Caco-2 (cell line): ENCODE data around the gene MORN3. TPM values are rescaled to one million over a fixed set of nuclear protein-coding genes. Genes with fewer than 3 reads are reported as not detected.
"Not testable (repeated sequence)": the region's sequence is repeated elsewhere in the genome, so short reads cannot be mapped to it uniquely, and the experiment has no call there.

ENCODE experiments used
- BruUV-seq: library from RNA; stranded (reverse); fragments of 400-500 nt; replicated peaks from 2 replicates; lab custom pipeline; 2021; lab: Mats Ljungman, UMichigan
- CTCF ChIA-PET: fragments of 300-600 bp; sonication (Branson Sonifier 250); formaldehyde crosslinking; loops from one replicate; lab custom pipeline; 2022; ENCODE audit warnings: antibody characterized with exemption; lab: Charles Lee
- POLR2A ChIA-PET: fragments of 300-600 bp; sonication (Branson Sonifier 250); formaldehyde crosslinking; loops from one replicate; lab custom pipeline; 2022; ENCODE audit warnings: antibody characterized with exemption; lab: Charles Lee
- DNase-seq, 2 experiments: peaks; one replicate each; pipeline versions ENCODE4 v3.0.0 to v3.0.0-alpha.2; 2020 to 2022
- H3K27me3 ChIP-seq: replicated peaks from 2 replicates; pipeline ENCODE4 v1.6.0; 2011; ENCODE audit warnings: low read length; ENCODE audit not compliant: control insufficient read depth, insufficient read depth
- H3K36me3 ChIP-seq: 2 replicates; pipeline ENCODE4 v1.5.1; 2011; ENCODE audit warnings: low read length; ENCODE audit not compliant: control insufficient read depth, insufficient read depth
- H3K4me1 ChIP-seq: fragments of 250-450 bp; sonication (Bioruptor Pico); 2 replicates; pipeline ENCODE4 v1.5.1; 2020; ENCODE audit warnings: mild to moderate bottlenecking
- H3K4me3 ChIP-seq: 2 replicates; pipeline ENCODE4 v1.5.1; 2011; ENCODE audit warnings: low read depth, mild to moderate bottlenecking, control low read depth, low read length
- H3K9me3 ChIP-seq: fragments of 250-450 bp; sonication (Bioruptor Pico); 2 replicates; pipeline ENCODE4 v1.5.1; 2020; ENCODE audit warnings: mild to moderate bottlenecking, moderate library complexity
- H3K27ac Mint-ChIP-seq: one replicate; pipeline ENCODE4 v1.8.0; 2022; ENCODE audit warnings: mixed read lengths; ENCODE audit not compliant: unreplicated experiment
- H3K27me3 Mint-ChIP-seq: one replicate; pipeline ENCODE4 v1.8.0; 2022; ENCODE audit warnings: mixed read lengths; ENCODE audit not compliant: insufficient read depth, unreplicated experiment
- H3K36me3 Mint-ChIP-seq: one replicate; pipeline ENCODE4 v1.8.0; 2022; ENCODE audit warnings: mild to moderate bottlenecking, mixed read lengths; ENCODE audit not compliant: insufficient read depth, unreplicated experiment
- H3K4me1 Mint-ChIP-seq: one replicate; pipeline ENCODE4 v1.8.0; 2022; ENCODE audit warnings: low read depth, mixed read lengths; ENCODE audit not compliant: unreplicated experiment
- H3K4me3 Mint-ChIP-seq: one replicate; pipeline ENCODE4 v1.8.0; 2022; ENCODE audit warnings: mild to moderate bottlenecking, moderate library complexity, mixed read lengths; ENCODE audit not compliant: unreplicated experiment
- H3K9me3 Mint-ChIP-seq: one replicate; pipeline ENCODE4 v1.8.0; 2022; ENCODE audit warnings: mixed read lengths; ENCODE audit not compliant: unreplicated experiment
- intact Hi-C: fragments of 100-400 bp; cut with micrococcal nuclease; formaldehyde crosslinking; loops from one replicate; pipeline ENCODE4 v1.10.0; 2022; ENCODE audit not compliant: unreplicated experiment
- total RNA-seq: library from RNA; stranded (reverse); gene quantifications from 2 replicates; pipeline ENCODE4 v1.2.3, GENCODE V29; 2022
- TF ChIP-seq, protein P1 (sequence below), 2 experiments: fragments of 200-600 bp in 1 of 2; IDR thresholded peaks; 1 replicate in 1 of 2; 2 replicates in 1 of 2; pipeline versions ENCODE4 v1.5.1 to v1.8.0; 2011 to 2022; ENCODE audit warnings: antibody characterized with exemption in 1 of 2, control low read depth in 1 of 2, inconsistent platforms in 1 of 2, low read depth in 1 of 2, low read length in 1 of 2, mild to moderate bottlenecking in 1 of 2, moderate library complexity in 1 of 2; ENCODE audit not compliant: insufficient read depth in 1 of 2, severe bottlenecking in 1 of 2, unreplicated experiment in 1 of 2

Gene MORN3
- total RNA-seq, 1 experiment from 2014 or later, result 36.5 TPM

DNA sequence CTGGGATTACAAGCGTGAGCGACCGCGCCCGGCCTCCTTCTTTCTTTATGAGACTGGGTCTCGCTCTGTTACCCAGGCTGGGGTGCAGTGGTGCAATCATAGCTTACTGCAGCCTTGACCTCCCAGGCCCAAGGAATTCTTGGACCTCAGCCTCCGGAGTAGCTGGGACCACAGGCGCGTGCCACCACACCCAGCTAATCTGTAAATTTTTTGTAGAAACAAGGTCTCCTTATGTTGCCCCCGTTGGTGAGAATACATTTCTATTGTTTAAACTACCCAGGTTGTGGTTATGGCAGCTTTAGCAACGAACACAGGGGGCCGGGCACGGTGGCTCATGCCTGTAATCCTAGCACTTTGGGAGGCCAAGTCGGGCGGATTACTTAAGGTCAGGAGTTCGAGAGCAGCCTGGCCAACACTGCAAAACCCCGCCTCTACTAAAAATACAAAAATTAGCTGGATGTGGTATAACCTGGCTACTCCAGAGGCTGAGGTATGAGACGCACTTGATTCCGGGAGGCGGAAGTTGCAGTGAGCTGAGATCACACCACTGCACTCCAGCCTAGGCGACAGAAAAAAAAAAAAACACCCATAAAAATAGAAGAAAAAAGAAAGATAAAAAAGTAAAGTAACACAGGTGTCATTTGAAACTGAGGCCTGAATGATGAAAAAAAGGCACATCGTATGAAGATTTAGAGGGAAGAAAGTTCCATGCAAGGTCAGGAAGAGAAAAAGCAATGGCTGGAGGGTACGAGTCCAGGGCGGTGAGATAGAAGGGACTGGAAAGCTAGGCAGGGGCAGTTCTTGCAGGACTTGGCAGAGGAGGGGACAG lies 42.1 kb upstream of the MORN3 start:
- Histone ChIP-seq H3K9me3 (peaks cover 10% of the 10 kb centered on the region), H3K4me1 (peaks cover 35% of the 10 kb centered on the region), H3K4me3 (peak overlapping the region; percentile 98), H3K27me3 (no peaks in the 10 kb centered on the region), H3K36me3 (no peaks in the 10 kb centered on the region)
- Mint-ChIP-seq H3K27me3 (no peaks in the 10 kb centered on the region), H3K4me3 (peak overlapping the region; percentile 81), H3K36me3 (peaks cover 41% of the 10 kb centered on the region), H3K4me1 (peaks cover 17% of the 10 kb centered on the region), H3K27ac (peak overlapping the region; percentile 94), H3K9me3 (no peaks in the 10 kb centered on the region)
- no TSS peak for BruUV-seq
- intact Hi-C loops, result loop anchor here (1.0 to 5.0 kb wide), 2 partner anchors 24 to 176 kb away; partner anchors contain the start of gene PSMD9
- POLR2A ChIA-PET, result interaction anchor here (0.8 to 1.0 kb wide), 2 partner anchors 37 to 83 kb away, joined by 4 to 5 read pairs; no protein-coding TSS in a partner anchor
- no peak for DNase-seq
- CTCF ChIA-PET, result interaction anchor here (1.0 to 1.9 kb wide), 3 partner anchors 13 to 83 kb away, joined by 3 to 11 read pairs (median 4); partner anchors contain the start of gene RHOF
- TF ChIP-seq, protein P1, sequence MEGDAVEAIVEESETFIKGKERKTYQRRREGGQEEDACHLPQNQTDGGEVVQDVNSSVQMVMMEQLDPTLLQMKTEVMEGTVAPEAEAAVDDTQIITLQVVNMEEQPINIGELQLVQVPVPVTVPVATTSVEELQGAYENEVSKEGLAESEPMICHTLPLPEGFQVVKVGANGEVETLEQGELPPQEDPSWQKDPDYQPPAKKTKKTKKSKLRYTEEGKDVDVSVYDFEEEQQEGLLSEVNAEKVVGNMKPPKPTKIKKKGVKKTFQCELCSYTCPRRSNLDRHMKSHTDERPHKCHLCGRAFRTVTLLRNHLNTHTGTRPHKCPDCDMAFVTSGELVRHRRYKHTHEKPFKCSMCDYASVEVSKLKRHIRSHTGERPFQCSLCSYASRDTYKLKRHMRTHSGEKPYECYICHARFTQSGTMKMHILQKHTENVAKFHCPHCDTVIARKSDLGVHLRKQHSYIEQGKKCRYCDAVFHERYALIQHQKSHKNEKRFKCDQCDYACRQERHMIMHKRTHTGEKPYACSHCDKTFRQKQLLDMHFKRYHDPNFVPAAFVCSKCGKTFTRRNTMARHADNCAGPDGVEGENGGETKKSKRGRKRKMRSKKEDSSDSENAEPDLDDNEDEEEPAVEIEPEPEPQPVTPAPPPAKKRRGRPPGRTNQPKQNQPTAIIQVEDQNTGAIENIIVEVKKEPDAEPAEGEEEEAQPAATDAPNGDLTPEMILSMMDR (IDR thresholded peaks at IDR 0.05; ENCODE audit: insufficient read depth in 1 of 2, low read depth in 1 of 2, low read length in 1 of 2, severe bottlenecking in 1 of 2, unreplicated experiment in 1 of 2), result no peak

DNA sequence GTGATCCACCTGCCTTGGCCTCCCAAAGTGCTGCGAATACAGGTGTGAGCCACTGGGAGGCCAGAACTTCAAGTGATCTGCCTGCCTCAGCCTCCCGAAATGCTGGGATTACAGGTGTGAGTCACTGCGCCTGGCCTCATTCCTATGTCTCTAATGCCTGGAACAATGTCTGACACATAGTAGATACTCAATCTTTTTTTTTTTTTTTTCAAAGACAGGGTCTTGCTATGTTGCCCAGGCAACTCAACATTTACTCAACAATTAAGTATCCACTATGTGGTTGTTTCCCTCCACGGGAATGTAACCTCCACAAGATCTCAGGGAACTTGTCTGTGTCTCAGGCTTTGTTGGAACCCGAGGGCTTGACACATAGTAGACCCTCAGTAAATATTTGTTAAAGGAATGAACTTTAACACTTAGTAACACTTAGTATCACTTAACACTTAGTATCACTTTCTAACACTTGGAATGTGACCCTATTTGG lies 40.1 kb upstream of the MORN3 start:
- Mint-ChIP-seq H3K4me3 (no peak overlapping the region), H3K27me3 (no peaks in the 10 kb centered on the region), H3K27ac (peak overlapping the region; percentile 88), H3K36me3 (peaks cover 34% of the 10 kb centered on the region), H3K4me1 (peaks cover 17% of the 10 kb centered on the region), H3K9me3 (no peaks in the 10 kb centered on the region)
- no peaks in the 10 kb centered on the region for H3K36me3 ChIP-seq
- TF ChIP-seq, protein P1 (IDR thresholded peaks at IDR 0.05; ENCODE audit: insufficient read depth in 1 of 2, low read depth in 1 of 2, low read length in 1 of 2, severe bottlenecking in 1 of 2, unreplicated experiment in 1 of 2), result no peak
- H3K4me3 ChIP-seq, result no peak overlapping the region
- H3K4me1 ChIP-seq, result peaks cover 35% of the 10 kb centered on the region
- CTCF ChIA-PET, result interaction anchor here (0.6 kb wide), 1 partner anchor 8 kb away, joined by 3 read pairs; no protein-coding TSS in a partner anchor
- POLR2A ChIA-PET, result no interaction called here
- no peaks in the 10 kb centered on the region for H3K27me3 ChIP-seq
- BruUV-seq, result no TSS peak
- DNase-seq, result peak; percentile 55 to 74
- intact Hi-C loops, result loop anchor here (2.0 kb wide), 1 partner anchor 39 kb away; no protein-coding TSS in a partner anchor
- peaks cover 10% of the 10 kb centered on the region for H3K9me3 ChIP-seq

DNA sequence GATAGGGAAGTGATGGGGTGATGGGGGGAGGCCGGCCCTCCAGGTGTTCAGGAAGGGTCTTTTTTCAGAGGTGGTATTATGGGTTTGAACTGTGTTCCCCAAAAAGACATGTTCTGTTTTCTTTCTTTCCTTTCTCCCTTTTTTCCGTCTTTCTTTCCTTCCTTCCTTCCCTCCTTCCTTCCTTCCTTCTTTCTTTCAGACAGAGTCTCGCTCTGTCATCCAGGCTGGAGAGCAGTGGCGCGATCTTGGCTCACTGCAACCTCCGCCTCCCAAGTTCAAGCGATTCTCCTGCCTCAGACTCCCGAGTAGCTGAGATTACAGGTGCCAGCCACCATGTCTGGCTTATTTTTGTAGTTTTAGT lies 39.6 kb upstream of the MORN3 start:
- H3K4me3 Mint-ChIP-seq, H3K27me3 ChIP-seq, CTCF ChIA-PET, BruUV-seq, H3K27me3 Mint-ChIP-seq, H3K36me3 ChIP-seq, POLR2A ChIA-PET, H3K9me3 Mint-ChIP-seq, DNase-seq, H3K9me3 ChIP-seq, H3K4me3 ChIP-seq: not testable (repeated sequence)
- peaks cover 35% of the 10 kb centered on the region for H3K4me1 ChIP-seq
- Mint-ChIP-seq H3K4me1 (peaks cover 17% of the 10 kb centered on the region), H3K27ac (peak overlapping the region; percentile 88), H3K36me3 (peaks cover 34% of the 10 kb centered on the region)
- intact Hi-C loops, result loop anchor here (2.0 kb wide), 1 partner anchor 40 kb away; no protein-coding TSS in a partner anchor
